ENCODE measurements around the gene PTCH1. TPM values are rescaled to one million over a fixed set of nuclear protein-coding genes. Genes with fewer than 3 reads are reported as not detected.

PTCH1 gene
- polyA plus RNA-seq, 1 of the 3 experiments (the other 2 are of a cell fraction), result 3.3 TPM

DNA sequence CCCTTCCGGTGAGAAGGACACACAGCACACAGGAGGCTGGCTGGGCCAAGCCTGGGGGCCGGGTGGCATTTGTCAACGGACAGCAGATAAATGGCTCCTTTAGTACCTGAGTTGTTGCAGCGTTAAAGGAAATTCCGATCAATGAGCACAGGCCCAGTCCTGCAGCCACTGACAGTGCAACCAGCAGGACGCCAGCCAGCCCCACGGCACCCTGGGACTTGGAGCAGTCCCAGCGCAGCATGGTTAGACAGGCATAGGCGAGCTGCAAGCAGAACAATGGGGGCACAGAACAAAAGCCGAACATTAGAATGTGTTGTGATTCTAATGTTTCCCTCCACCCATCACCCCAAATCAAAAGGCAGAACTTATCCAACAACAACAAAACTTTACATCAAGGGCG is 39.3 kb downstream of the PTCH1 start:
- Histone ChIP-seq H3K79me2 (ENCODE audit: insufficient read depth) (no peaks in the 10 kb centered on the region), H4K20me1 (ENCODE audit: insufficient read depth) (no peaks in the 10 kb centered on the region), H3K9ac (no peak overlapping the region), H3F3A (replicated peaks; ENCODE audit: insufficient read depth) (no peaks in the 10 kb centered on the region), H3K4me2 (no peak overlapping the region), H3K9me2 (no peaks in the 10 kb centered on the region), H3K36me3 (replicated peaks in 1 of 2; ENCODE audit: control insufficient read depth in 1 of 2, insufficient read depth in 2 of 2, low read length in 1 of 2) (peaks cover 14 to 78% of the 10 kb centered on the region in 2 experiments), H3K4me3 (ENCODE audit: low read depth in 2 of 2, low read length in 1 of 2) (no peak overlapping the region), H3K4me1 (ENCODE audit: control insufficient read depth in 1 of 2, insufficient read depth in 2 of 2, low read depth in 1 of 2, low read length in 1 of 2) (peaks cover 0 to 3% of the 10 kb centered on the region in 2 experiments; a peak in 1 of 4 replicates), H3K27ac (ENCODE audit: low read depth in 2 of 2, low read length in 1 of 2) (no peak overlapping the region), H3K9me3 (no peaks in the 10 kb centered on the region), H2AFZ (ENCODE audit: low read depth) (no peak overlapping the region), H3K27me3 (ENCODE audit: insufficient read depth) (no peaks in the 10 kb centered on the region)
- POLR2A ChIA-PET, result no interaction called here
- DNase-seq, result no peak
- CTCF ChIA-PET, result no interaction called here
- WGBS (ENCODE audit: low lambda C conversion rate), result 93% methylated on average over 9 of the region's 11 CpGs
- TF ChIP-seq FOSL2 (IDR thresholded peaks at IDR 0.05; ENCODE audit: borderline replicate concordance, low read depth), result no peak

GRCh38 chr9:95468791-95469190 is 48.0 kb downstream of the PTCH1 start:
- Histone ChIP-seq H3K27ac (ENCODE audit: low read depth in 2 of 2, low read length in 1 of 2) (no peak overlapping the region), H3K4me1 (ENCODE audit: control insufficient read depth in 1 of 2, insufficient read depth in 2 of 2, low read depth in 1 of 2, low read length in 1 of 2) (peaks cover 0 to 6% of the 10 kb centered on the region in 2 experiments; a peak in 1 of 4 replicates), H3K79me2 (ENCODE audit: insufficient read depth) (no peaks in the 10 kb centered on the region), H3K9me2 (no peaks in the 10 kb centered on the region), H3K9me3 (no peaks in the 10 kb centered on the region), H3K36me3 (replicated peaks in 1 of 2; ENCODE audit: control insufficient read depth in 1 of 2, insufficient read depth in 2 of 2, low read length in 1 of 2) (peaks cover 0 to 41% of the 10 kb centered on the region in 2 experiments), H2AFZ (ENCODE audit: low read depth) (no peak overlapping the region), H3K4me3 (ENCODE audit: low read depth in 2 of 2, low read length in 1 of 2) (no peak overlapping the region), H3K4me2 (no peak overlapping the region), H3K9ac (no peak overlapping the region), H3F3A (replicated peaks; ENCODE audit: insufficient read depth) (no peaks in the 10 kb centered on the region), H4K20me1 (ENCODE audit: insufficient read depth) (no peaks in the 10 kb centered on the region), H3K27me3 (ENCODE audit: insufficient read depth) (no peaks in the 10 kb centered on the region)
- ChIA-PET CTCF (interaction anchor here (0.7 kb wide), 1 partner anchor 10 kb away, joined by 3 read pairs; no protein-coding TSS in a partner anchor), POLR2A (interaction anchor here (0.6 kb wide), 1 partner anchor 775 kb away, joined by 3 read pairs; no protein-coding TSS in a partner anchor)
- WGBS (ENCODE audit: low lambda C conversion rate), result 97% methylated on average over 17 of the region's 19 CpGs
- TF ChIP-seq EP300 (IDR thresholded peaks at IDR 0.05; ENCODE audit: borderline replicate concordance in 1 of 2, low read depth in 1 of 2, low read length in 1 of 2) (no peak), TEAD4 (IDR thresholded peaks at IDR 0.05; ENCODE audit: borderline replicate concordance, insufficient read depth) (no peak)
- TF ChIP-seq, protein P1, sequence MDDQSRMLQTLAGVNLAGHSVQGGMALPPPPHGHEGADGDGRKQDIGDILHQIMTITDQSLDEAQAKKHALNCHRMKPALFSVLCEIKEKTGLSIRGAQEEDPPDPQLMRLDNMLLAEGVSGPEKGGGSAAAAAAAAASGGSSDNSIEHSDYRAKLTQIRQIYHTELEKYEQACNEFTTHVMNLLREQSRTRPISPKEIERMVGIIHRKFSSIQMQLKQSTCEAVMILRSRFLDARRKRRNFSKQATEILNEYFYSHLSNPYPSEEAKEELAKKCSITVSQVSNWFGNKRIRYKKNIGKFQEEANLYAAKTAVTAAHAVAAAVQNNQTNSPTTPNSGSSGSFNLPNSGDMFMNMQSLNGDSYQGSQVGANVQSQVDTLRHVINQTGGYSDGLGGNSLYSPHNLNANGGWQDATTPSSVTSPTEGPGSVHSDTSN (IDR thresholded peaks at IDR 0.05), result no peak
- TF ChIP-seq, protein P2, sequence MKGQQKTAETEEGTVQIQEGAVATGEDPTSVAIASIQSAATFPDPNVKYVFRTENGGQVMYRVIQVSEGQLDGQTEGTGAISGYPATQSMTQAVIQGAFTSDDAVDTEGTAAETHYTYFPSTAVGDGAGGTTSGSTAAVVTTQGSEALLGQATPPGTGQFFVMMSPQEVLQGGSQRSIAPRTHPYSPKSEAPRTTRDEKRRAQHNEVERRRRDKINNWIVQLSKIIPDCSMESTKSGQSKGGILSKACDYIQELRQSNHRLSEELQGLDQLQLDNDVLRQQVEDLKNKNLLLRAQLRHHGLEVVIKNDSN (IDR thresholded peaks at IDR 0.05; ENCODE audit: borderline replicate concordance, low read depth), result no peak
- DNase-seq, result no peak

GRCh38 chr9:95465115-95465514 is 51.7 kb downstream of the PTCH1 start:
- no peaks in the 10 kb centered on the region for H3F3A ChIP-seq (replicated peaks; ENCODE audit: insufficient read depth)
- H3K9me3 ChIP-seq, result no peaks in the 10 kb centered on the region
- POLR2A ChIA-PET, result no interaction called here
- no peak overlapping the region for H3K9ac ChIP-seq
- peaks cover 0 to 30% of the 10 kb centered on the region in 2 experiments for H3K36me3 ChIP-seq (replicated peaks in 1 of 2; ENCODE audit: control insufficient read depth in 1 of 2, insufficient read depth in 2 of 2, low read length in 1 of 2)
- no peak overlapping the region for H3K4me3 ChIP-seq (ENCODE audit: low read depth in 2 of 2, low read length in 1 of 2)
- H3K27ac ChIP-seq (ENCODE audit: low read depth in 2 of 2, low read length in 1 of 2), result no peak overlapping the region
- 94% methylated on average over 4 of the region's 4 CpGs for WGBS (ENCODE audit: low lambda C conversion rate)
- H4K20me1 ChIP-seq (ENCODE audit: insufficient read depth), result no peaks in the 10 kb centered on the region
- CTCF ChIA-PET, result no interaction called here
- no peaks in the 10 kb centered on the region for H3K9me2 ChIP-seq
- no peak overlapping the region for H2AFZ ChIP-seq (ENCODE audit: low read depth)
- no peaks in the 10 kb centered on the region for H3K79me2 ChIP-seq (ENCODE audit: insufficient read depth)
- peaks cover 7 to 39% of the 10 kb centered on the region in 2 experiments; a peak in 3 of 4 replicates for H3K4me1 ChIP-seq (ENCODE audit: control insufficient read depth in 1 of 2, insufficient read depth in 2 of 2, low read depth in 1 of 2, low read length in 1 of 2)
- H3K4me2 ChIP-seq, result no peak overlapping the region
- DNase-seq, result no peak
- H3K27me3 ChIP-seq (ENCODE audit: insufficient read depth), result no peaks in the 10 kb centered on the region
- TF ChIP-seq MAX (IDR thresholded peaks at IDR 0.05; ENCODE audit: low read depth) (no peak), ZBTB33 (IDR thresholded peaks at IDR 0.05; ENCODE audit: borderline replicate concordance, low read depth) (no peak), REST (IDR thresholded peaks at IDR 0.05; ENCODE audit: low read depth, low read length) (no peak), TEAD4 (IDR thresholded peaks at IDR 0.05; ENCODE audit: borderline replicate concordance, insufficient read depth) (no peak), YY1 (IDR thresholded peaks at IDR 0.05; ENCODE audit: low read depth) (no peak)
- TF ChIP-seq, protein P3, sequence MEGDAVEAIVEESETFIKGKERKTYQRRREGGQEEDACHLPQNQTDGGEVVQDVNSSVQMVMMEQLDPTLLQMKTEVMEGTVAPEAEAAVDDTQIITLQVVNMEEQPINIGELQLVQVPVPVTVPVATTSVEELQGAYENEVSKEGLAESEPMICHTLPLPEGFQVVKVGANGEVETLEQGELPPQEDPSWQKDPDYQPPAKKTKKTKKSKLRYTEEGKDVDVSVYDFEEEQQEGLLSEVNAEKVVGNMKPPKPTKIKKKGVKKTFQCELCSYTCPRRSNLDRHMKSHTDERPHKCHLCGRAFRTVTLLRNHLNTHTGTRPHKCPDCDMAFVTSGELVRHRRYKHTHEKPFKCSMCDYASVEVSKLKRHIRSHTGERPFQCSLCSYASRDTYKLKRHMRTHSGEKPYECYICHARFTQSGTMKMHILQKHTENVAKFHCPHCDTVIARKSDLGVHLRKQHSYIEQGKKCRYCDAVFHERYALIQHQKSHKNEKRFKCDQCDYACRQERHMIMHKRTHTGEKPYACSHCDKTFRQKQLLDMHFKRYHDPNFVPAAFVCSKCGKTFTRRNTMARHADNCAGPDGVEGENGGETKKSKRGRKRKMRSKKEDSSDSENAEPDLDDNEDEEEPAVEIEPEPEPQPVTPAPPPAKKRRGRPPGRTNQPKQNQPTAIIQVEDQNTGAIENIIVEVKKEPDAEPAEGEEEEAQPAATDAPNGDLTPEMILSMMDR (IDR thresholded peaks at IDR 0.05), result no peak
